Ovary (tissue), 3 donors: ENCODE measurements around the gene CYFIP2.

ENCODE experiments used
- CTCF ChIP-seq, 3 donors: fragments of 450-650 bp in 2 of 3; fragments of 200-600 bp in 1 of 3; IDR thresholded peaks; one replicate each; pipeline versions ENCODE4 v1.5.1 to v1.8.0; 2016 to 2022; ENCODE audit warnings: antibody characterized with exemption in 3 of 3, mild to moderate bottlenecking in 1 of 3
- EP300 ChIP-seq: sonication (generic); formaldehyde crosslinking; IDR thresholded peaks from one replicate; pipeline ENCODE4 v1.6.1; 2017; ENCODE audit warnings: antibody characterized with exemption
- POLR2A ChIP-seq: fragments of 450-650 bp; IDR thresholded peaks from one replicate; pipeline ENCODE4 v1.6.1; 2017; ENCODE audit warnings: antibody characterized with exemption, mild to moderate bottlenecking, moderate library complexity
- donor health status: DM: no; HTN: no; CAD: no.

- no peak for TF ChIP-seq POLR2A
- no peak for TF ChIP-seq CTCF (IDR thresholded peaks at IDR 0.05)
- no peak for TF ChIP-seq EP300
Observed at GRCh38 chr5:157306081-157306480, 40.2 kb downstream of the CYFIP2 start.
